HUDEP-2 (cell line): Measurements from ENCODE around the gene SNRPB2.
A peak's percentile ranks its signal among the peaks of the same experiment; 100 is the strongest.

Source experiments
- DNase-seq, 76 experiments: peaks; one replicate each; lab custom pipeline; 2025; ENCODE audit not compliant: unreplicated experiment in 76 of 76; lab: John Stamatoyannopoulos, UW

Gene SNRPB2

DNA sequence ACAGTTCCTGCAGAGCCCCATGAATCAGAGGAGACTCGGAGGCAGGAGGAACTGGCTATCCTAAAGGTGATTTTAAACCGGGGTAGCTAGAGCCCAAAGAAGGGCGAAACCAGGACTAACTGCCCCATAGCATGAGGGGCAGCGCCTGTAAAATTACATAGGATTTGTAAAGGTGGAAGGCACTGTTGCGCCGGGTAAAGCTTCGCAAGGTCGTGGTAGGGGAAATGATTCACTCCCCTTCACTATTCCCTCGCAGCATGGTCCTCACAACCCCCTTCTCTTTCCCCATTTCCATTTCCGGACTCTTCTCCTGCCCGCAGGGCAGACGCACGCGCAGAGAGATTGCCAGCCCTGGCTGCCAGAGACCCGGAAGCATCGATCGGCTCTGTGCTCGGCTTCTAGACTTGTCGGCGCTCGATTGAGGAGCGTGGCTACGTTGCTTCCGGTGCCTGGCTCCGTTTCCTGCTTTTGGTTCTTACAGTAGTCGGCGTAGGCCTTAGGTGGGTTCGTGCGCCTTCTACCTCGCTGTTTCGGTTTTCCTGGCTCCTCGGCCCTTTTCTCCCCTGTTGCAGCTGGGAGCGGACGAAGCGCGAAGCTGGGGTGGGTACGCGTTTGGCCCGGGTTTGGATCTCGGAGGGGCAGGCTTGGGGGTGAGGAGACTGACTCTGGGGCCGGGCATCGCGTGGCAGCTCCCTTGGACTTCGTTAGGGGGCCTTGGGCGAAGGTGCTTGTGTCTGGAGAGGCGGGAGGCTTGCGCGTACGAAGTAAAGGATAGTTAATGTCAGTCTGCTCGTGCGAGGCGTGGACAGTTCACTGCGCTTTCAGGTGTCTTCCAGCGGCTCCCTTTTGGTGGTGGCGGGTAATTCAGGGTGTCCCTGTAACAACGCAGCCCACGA is at the start of gene SNRPB2:
TSS of gene SNRPB2 (plus strand) at position 462 of the 896 bp plus-strand sequence. CDS start 1,677 bp downstream, outside the sequence.
- peak in 75 of 76 experiments; percentile 24 to 94 (median 82) for DNase-seq

DNA sequence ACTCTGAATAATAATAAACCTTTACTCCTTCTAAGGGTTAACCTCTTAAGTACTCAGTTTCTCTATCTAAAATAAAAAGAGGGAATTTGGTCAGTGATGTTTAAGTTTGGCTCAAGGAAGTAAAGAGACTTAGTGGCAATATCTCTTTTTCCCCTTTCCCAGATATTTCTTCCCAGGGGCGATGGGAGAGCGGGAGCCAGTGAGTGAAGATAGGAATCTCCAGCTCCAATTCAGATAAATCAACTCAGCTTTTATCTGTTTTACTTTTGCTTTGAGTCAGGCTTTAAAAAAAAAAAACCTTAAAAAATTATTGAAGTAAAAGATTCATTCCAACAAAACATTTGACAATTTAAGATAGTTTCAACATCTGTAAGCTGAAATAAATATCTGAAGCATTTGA is 45.4 kb upstream of the SNRPB2 start:
- no peak for DNase-seq

- DNase-seq = no peak
Observed at GRCh38 chr20:16689906-16690305, 39.9 kb upstream of the SNRPB2 start.

- no peak for DNase-seq
Observed at GRCh38 chr20:16691381-16691780, 38.4 kb upstream of the SNRPB2 start.

GRCh38 chr20:16692009-16692408 is 37.8 kb upstream of the SNRPB2 start:
- no peak for DNase-seq

DNA sequence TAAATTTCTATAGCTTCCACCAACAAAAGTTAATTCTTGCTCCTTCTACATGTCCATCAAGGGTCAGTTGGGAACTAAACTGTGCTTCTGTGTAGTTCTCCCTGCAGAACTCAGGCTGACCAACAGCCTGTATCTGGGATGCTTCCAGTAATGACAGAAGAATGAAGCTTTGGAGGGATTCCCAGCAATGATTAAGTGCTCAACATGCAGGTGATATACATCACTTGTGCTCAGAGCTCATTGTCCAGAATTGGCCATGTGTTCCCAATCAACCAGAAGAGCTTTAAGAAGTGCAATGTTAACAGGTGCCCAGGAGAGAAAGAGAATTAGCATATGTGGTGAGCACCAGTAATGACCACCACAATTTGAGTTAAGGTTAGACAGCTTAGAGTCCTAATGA is 37.4 kb upstream of the SNRPB2 start:
- DNase-seq = no peak

DNA sequence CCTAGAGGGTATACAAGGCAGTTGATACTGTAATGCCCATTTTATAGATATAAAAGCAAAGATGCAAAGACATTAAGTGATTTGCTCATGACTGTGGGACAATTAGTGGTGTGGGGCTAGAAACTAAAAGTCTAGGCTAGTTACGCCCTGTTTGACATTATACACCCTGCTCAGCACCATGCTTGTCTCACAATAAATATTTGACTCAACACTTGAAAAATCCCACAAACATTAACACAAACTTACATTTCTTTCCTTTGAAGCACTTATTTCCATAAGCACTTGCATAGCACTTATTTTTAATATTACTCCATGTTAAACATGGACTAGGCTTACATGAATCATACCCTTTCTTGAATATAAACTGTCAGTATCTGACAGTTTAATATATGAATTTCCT is 36.5 kb upstream of the SNRPB2 start:
- DNase-seq = no peak

DNA sequence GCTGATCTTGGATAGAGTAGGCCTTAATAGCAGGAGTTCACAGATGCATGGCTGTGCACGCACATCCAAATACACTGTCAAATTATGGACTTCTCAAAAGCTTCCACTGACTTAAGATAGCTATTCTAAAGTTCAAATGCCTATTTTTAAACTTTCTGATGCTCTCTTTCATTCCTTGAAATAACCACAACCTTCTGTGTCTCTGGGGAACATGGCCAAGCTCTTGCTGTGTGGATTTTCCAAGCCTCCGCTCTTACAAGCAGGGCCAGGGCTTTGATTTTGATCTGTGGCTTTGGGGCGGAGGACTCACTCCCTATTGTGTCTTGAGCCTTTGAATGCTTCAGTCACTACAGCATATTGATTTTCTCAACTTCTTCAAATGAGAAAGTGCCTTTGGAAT is 35.7 kb upstream of the SNRPB2 start:
- DNase-seq = no peak

GRCh38 chr20:16695628-16696027 is 34.2 kb upstream of the SNRPB2 start:
- DNase-seq = no peak

- DNase-seq = no peak
Observed at GRCh38 chr20:16699293-16699692, 30.5 kb upstream of the SNRPB2 start.

DNA sequence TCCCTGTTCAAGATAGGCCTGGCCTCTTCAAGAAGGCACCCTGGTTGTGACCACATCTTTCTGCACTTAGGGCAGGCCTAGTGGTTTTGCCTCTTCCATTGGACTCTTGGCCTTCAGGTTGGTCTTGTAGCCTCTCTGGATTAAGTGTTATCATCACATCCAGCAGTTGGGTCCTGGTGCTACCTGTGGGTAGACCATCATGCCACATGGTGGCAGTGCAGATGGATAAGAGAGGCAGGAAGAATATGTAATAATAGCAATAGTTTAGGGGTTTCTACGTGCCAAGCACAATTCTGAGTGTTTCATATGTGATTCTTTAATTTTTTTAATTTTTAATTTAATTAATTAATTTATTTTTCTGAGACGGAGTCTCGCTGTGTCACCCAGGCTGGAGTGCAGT is 28.5 kb upstream of the SNRPB2 start:
- DNase-seq = peak in 9 of 76 experiments; percentile 1 to 22 (median 9)

DNA sequence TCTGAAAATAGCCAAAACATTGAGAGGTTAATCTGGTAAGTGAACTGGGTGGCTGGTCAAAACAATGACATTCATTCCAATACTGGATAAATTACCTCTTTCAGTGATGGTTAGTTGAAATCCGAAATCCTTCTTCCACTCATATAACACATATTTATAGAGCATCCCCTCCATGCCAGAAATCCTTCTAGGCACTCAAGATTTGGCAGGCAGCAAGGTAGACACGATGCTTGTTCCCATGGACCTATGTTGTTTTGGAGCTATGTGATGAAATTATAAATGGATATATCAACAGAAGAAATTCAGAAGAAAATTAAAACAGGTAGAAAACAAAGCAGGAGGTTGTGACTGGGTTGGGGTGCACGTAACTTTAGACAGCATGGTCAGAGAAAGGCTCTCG is 26.3 kb upstream of the SNRPB2 start:
- DNase-seq = no peak

DNA sequence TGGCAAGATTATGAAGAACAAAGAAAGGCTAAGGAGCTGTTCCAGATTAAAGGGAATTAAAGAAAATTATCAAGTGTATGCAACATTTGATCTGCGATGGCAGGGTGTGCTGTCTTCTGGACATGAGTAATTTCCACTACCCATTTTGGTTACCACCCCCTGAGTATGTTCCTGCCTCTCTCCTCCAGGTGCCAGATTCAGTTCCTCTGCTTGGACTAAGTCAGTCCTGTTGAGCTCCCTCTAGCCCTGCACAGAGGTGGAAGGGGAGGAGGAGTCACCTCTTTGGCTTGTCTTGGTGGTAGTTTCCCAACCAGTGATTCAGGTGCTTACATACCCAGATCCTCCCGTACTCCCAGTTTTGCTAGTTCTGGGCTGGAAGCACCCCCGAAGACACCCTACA is 22.2 kb upstream of the SNRPB2 start:
- no peak for DNase-seq

DNA sequence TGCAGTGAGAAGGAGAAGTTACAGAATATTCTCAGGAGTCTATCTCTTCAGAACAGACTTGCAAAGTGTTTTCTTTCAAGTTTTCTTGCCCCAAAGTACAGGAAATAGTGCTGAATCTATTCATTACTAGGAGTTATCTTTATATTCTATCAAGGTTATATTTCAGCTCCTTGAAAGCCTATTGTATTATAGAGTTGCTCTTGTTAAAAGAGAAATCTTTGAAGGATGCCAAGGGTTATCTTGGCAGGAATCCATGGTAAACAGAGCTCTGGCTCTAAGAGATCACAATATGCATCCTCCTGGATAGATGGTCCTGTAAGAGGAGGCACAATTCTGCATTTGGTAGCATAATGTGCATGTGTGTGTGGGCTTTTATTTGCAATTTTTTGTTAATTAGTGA is 21.2 kb upstream of the SNRPB2 start:
- DNase-seq = no peak

DNA sequence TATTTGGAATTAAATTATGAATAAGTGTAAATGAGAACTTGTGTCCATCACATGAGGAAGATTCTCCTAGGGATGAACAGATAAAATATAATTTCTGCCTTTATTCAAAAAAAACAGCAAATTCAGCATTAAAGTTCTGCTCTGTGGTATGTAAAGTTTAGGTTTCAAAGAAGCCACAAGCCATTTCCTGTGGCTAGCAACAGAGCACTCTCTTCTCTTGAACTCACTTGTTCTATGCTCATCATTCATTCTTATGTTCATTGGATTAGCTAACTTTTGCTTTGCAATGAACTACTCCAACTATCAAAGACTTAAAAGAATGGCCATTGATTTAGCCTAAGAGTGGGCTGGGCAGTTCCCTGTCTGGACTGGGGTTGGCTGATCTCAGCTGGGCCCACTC is 20.8 kb upstream of the SNRPB2 start:
- no peak for DNase-seq

DNA sequence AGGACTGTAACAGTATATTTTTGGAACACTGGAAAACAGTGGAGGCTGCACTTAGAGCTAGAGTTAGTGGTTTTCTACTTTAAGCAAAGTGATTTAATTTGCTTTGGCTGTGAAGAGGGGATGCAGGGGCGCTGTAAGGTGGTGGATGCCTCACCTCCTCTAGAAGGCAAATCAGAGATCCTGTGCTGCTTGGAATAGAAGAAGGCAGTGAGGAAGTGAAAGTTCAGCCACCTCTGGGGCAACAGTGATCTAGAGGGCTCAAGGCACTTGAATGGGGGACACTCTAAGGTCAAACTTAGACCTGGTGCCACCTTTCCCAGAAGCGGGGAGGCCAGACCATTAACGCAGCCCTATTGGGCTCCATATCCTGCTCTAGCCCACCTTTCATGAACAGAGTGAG is 19.0 kb upstream of the SNRPB2 start:
- DNase-seq = no peak

DNA sequence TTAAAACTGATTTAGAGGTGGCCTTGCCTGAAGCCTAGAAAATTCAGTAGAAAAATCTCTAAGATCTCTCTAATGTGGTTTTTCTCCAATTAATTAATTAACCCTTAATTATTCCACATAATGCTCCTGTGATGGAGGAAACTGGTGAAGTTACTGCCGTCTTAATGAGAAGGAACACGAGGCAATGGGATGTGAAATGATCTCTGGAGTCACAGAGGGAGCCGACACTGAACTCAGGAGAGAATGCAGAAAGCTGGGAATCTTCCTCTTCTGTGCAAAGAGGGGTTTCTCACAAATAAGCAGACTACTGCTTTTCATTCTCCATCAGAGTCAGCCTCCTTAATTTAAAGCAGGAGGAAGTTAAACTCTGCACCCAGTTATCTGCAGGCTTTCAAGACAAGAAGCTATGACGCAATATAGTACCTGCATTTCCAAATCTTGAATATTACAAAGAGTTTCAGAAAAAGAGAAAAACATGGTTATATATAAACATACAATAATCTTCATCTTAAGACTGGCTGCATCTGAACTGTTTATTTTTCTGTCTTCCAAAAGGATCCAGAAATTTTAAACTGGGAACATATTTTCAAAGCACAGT is 18.1 kb upstream of the SNRPB2 start:
- no peak for DNase-seq

DNA sequence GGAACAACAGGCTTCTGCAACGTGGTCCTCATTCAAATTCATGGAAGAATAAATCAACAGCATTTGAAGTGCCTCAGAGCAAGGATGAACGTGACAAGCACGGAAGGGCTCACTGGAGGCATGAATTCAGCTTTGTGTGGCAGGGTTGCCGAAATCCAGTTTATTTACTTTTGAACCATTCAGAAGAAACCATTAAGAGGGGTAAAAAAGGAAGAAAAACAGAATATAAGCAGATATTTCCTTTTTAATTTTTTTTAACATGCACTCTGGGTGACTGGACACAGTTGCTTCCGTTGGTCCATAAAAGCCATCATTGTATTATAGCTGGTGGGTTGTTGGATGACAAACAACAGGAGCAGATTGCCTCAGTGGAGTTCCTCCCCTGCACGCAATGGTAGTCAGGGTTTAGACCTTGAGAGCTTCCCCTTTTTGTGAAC is 17.3 kb upstream of the SNRPB2 start:
- no peak for DNase-seq

DNA sequence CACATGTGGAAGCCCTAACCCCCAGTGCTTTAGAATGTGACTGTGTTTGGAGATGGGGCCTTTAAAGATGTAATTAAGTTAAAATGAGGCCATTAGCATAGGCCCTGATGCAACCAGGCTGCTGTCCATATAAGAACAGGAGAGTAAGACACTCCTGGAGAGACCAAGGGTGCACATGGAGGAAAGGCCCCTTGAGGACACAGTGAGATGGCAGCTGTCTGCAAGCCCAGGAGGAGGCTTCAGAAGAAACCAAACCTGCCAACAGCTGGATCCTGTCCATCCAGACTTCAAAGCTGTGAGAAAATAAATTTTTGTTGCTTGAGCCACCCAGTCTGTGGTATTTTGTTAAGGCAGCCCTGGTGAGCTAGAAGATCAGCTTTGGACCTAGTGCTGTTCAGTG is 16.8 kb upstream of the SNRPB2 start:
- no peak for DNase-seq

DNA sequence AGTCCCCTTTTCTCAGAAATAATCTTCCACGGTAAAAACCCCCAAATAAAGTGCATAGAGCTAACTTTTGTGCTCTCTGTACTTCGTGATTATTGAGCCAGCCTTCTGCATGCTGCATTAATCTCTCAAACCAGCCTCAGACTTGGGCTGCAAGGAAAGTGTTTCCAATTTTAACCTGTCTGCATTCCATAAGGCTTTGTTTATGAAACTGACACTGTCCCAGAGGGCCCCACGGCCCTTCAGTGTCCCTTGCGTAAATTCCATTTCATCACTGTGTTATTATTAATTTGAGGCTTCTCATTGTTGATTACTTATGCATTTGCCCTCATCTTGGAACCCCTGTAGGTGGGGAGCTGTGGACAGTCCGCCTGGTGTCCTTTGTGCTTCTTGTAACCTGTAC is 15.6 kb upstream of the SNRPB2 start:
- no peak for DNase-seq

DNA sequence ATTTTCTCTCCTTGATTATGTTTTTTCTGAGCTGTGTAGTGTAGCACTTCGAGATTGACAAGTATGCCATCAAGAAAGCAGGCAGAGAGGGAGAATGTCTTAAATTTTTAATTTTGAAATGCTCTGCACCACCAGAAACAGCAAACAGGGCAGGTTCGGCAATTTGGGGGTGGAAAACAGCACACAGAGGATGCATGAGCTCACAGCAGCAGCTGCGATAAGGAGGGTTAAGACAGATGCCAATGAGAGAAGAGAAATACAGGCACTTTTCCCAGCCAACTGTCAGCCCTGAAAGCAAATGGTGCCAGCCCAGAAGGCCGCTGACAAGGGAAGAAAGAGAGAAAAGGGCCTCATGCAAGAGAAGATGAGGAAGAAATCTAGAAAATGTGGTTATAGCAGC is 15.1 kb upstream of the SNRPB2 start:
- no peak for DNase-seq

- DNase-seq = no peak
Observed at GRCh38 chr20:16719421-16719820, 10.4 kb upstream of the SNRPB2 start.
